Adrenal gland (tissue), 12 donors: ENCODE results near the gene PAMR1. TPM values are rescaled to one million over a fixed set of nuclear protein-coding genes. Genes with fewer than 3 reads are reported as not detected.

ENCODE experiments used
- DNase-seq, 7 donors: peaks; one replicate each; pipeline ENCODE4 v3.0.0-alpha.2; 2019 to 2020
- H3K27ac ChIP-seq, 5 donors: fragments of 200-600 bp; sonication (generic) in 4 of 5; 1 replicate in 3 of 5; 2 replicates in 2 of 5; pipeline versions ENCODE4 v1.5.1 to v1.8.0; 2016 to 2020; ENCODE audit warnings: mild to moderate bottlenecking in 1 of 5
- H3K27me3 ChIP-seq: fragments of 200-600 bp; 2 replicates; pipeline ENCODE4 v1.8.0; 2021
- H3K36me3 ChIP-seq, 2 donors: fragments of 200-600 bp; replicated peaks in 1 of 2; 1 replicate in 1 of 2; 2 replicates in 1 of 2; pipeline versions ENCODE4 v1.5.1 to v1.8.0; 2018 to 2022
- H3K4me1 ChIP-seq, 2 donors: fragments of 200-600 bp; replicated peaks in 1 of 2; 1 replicate in 1 of 2; 2 replicates in 1 of 2; pipeline versions ENCODE4 v1.5.1 to v1.8.0; 2018 to 2021
- H3K4me3 ChIP-seq, 4 donors: fragments of 200-600 bp; sonication (generic) in 3 of 4; one replicate each; pipeline ENCODE4 v1.5.1; 2016 to 2018
- H3K9me3 ChIP-seq, 3 donors: fragments of 200-600 bp; sonication (generic) in 1 of 3; replicated peaks in 1 of 3; 1 replicate in 2 of 3; 2 replicates in 1 of 3; pipeline versions ENCODE4 v1.5.1 to v1.8.0; 2016 to 2021
- POLR2A ChIP-seq, 2 donors: fragments of 450-650 bp; IDR thresholded peaks; one replicate each; pipeline ENCODE4 v1.6.1; 2017; ENCODE audit warnings: antibody characterized with exemption in 2 of 2, mild to moderate bottlenecking in 2 of 2, moderate library complexity in 1 of 2
- WGBS, 4 donors: extraction: QIAGEN DNeasy Blood & Tissue Kit in 2 of 4; methylation state at CpG; one replicate each; pipeline versions ENCODE4 v1.1.5 to v1.1.7; 2013 to 2017; 5-methylcytosine and 5-hydroxymethylcytosine counted together
- intact Hi-C, 2 donors: fragments of 100-400 bp; cut with DNase I; formaldehyde crosslinking; loops; one replicate each; pipeline versions ENCODE4 v1.14.1 to v1.15.0; 2022 to 2023
- polyA plus RNA-seq, 3 donors: library from polyadenylated mRNA; stranded (reverse); fragments of 200-250 nt in 2 of 3; fragments of 350-450 nt in 1 of 3; fragmentation: Illumina TruSeq in 1 of 3; extraction: RNeasy Lipid Tissue Mini Kit (QIAGEN cat#74804) in 1 of 3; gene quantifications; one replicate each; pipeline ENCODE4 v1.2.3, GENCODE V29; 2013 to 2014
- total RNA-seq, 9 donors: library from RNA; depleted of rRNA in 4 of 9; stranded (reverse); fragments of >200 nt in 4 of 9; fragments of 120-200 nt in 1 of 9; fragmentation: NEBNext Ultra II Directional in 1 of 9; extraction: Animal tissue kit (Norgen Biotek cat#: 25700) in 1 of 9; gene quantifications; one replicate each; pipeline versions ENCODE4 v1.1.0 to v1.2.4, GENCODE V29; 2013 to 2023
- TF ChIP-seq, protein P1 (sequence below), 6 experiments: fragments of 450-650 bp in 4 of 6; fragments of 200-600 bp in 2 of 6; sonication (generic) in 1 of 6; IDR thresholded peaks; 1 replicate in 5 of 6; 2 replicates in 1 of 6; pipeline versions ENCODE4 v1.5.1 to v1.8.0; 2016 to 2021; ENCODE audit warnings: antibody characterized with exemption in 6 of 6, mild to moderate bottlenecking in 2 of 6, moderate library complexity in 1 of 6
- donor health status: healthy with polysubstance abuse.
- donor health status: Bipolar disorder and iron deficiency.
- donor health status: DM: yes; HTN: yes; CAD: no.
- donor health status: DM: no; HTN: no; CAD: no.
- donor health status: DM: no; HTN: no; CAD: no.
- donor health status: DM: yes; HTN: yes; CAD: no.

Gene PAMR1
- total and polyA plus RNA-seq, 12 donors = 4.3 to 25.7 (median 11.2) TPM

- WGBS, 4 donors = 87 to 92% (median 88%) methylated on average over 4 of the region's 4 CpGs
- TF ChIP-seq, protein P1, sequence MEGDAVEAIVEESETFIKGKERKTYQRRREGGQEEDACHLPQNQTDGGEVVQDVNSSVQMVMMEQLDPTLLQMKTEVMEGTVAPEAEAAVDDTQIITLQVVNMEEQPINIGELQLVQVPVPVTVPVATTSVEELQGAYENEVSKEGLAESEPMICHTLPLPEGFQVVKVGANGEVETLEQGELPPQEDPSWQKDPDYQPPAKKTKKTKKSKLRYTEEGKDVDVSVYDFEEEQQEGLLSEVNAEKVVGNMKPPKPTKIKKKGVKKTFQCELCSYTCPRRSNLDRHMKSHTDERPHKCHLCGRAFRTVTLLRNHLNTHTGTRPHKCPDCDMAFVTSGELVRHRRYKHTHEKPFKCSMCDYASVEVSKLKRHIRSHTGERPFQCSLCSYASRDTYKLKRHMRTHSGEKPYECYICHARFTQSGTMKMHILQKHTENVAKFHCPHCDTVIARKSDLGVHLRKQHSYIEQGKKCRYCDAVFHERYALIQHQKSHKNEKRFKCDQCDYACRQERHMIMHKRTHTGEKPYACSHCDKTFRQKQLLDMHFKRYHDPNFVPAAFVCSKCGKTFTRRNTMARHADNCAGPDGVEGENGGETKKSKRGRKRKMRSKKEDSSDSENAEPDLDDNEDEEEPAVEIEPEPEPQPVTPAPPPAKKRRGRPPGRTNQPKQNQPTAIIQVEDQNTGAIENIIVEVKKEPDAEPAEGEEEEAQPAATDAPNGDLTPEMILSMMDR (IDR thresholded peaks at IDR 0.05) = no peak
- no peak for TF ChIP-seq POLR2A (IDR thresholded peaks at IDR 0.05)
- no peaks in the 10 kb centered on the region for H3K9me3 ChIP-seq
- DNase-seq = no peak
- no peaks in the 10 kb centered on the region for H3K27me3 ChIP-seq
- H3K36me3 ChIP-seq = no peaks in the 10 kb centered on the region
- intact Hi-C loops = no loop called here
- H3K4me1 ChIP-seq = peaks cover 0 to 28% of the 10 kb centered on the region in 2 donors
- H3K27ac ChIP-seq = no peak overlapping the region
- no peak overlapping the region for H3K4me3 ChIP-seq
Measured at GRCh38 chr11:35543481-35543880, 18.1 kb upstream of the PAMR1 start.

GRCh38 chr11:35541621-35542375 is 16.4 kb upstream of the PAMR1 start:
- 17 to 25% (median 22%) methylated on average over 4 of the region's 4 CpGs for WGBS, 4 donors
- Histone ChIP-seq H3K4me1 (peaks cover 0 to 28% of the 10 kb centered on the region in 2 donors), H3K27me3 (no peaks in the 10 kb centered on the region), H3K4me3 (no peak overlapping the region), H3K9me3 (no peaks in the 10 kb centered on the region), H3K27ac (peak overlapping the region in 4 of 5 donors; percentile 33 to 78 (median 70)), H3K36me3 (no peaks in the 10 kb centered on the region)
- DNase-seq = peak; percentile 62 to 91 (median 81)
- TF ChIP-seq, protein P1 (IDR thresholded peaks at IDR 0.05) = no peak
- TF ChIP-seq POLR2A (IDR thresholded peaks at IDR 0.05) = no peak
- intact Hi-C loops = no loop called here

DNA sequence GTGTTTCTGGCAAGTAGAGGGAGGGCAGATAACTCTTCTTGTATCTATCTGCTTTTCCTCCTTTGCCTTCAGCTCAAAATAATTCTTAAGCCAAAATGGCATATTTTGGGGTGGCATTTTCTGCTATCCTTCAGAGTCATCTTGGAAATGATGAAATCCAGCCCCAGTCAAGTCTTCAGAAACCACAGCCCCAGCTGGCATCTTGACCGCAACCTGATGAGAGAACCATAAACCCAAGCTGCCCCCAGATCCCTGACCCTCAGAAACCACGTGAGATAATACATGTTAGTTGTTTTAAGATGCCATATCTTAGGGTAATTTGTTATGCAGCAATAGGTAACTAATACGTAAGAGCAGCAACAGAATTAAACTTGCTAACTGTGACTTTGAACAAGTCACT is 15.1 kb upstream of the PAMR1 start:
- Histone ChIP-seq H3K27ac (peak overlapping the region in 2 of 5 donors; percentile 17 to 35), H3K27me3 (no peaks in the 10 kb centered on the region), H3K36me3 (no peaks in the 10 kb centered on the region), H3K4me3 (no peak overlapping the region), H3K4me1 (peaks cover 0 to 28% of the 10 kb centered on the region in 2 donors), H3K9me3 (no peaks in the 10 kb centered on the region)
- TF ChIP-seq, protein P1 (IDR thresholded peaks at IDR 0.05) = no peak
- no peak for TF ChIP-seq POLR2A (IDR thresholded peaks at IDR 0.05)
- 67 to 94% (median 81%) methylated on average over 3 of the region's 3 CpGs for WGBS, 4 donors
- DNase-seq = no peak
- intact Hi-C loops = no loop called here

- Histone ChIP-seq H3K36me3 (no peaks in the 10 kb centered on the region), H3K27me3 (no peaks in the 10 kb centered on the region), H3K4me3 (no peak overlapping the region), H3K9me3 (no peaks in the 10 kb centered on the region), H3K4me1 (peaks cover 0 to 28% of the 10 kb centered on the region in 2 donors), H3K27ac (peak overlapping the region in 2 of 5 donors; percentile 35 to 68)
- intact Hi-C loops = no loop called here
- DNase-seq = peak; percentile 27 to 85 (median 46)
- TF ChIP-seq POLR2A (IDR thresholded peaks at IDR 0.05) = no peak
- TF ChIP-seq, protein P1 (IDR thresholded peaks at IDR 0.05) = no peak
- WGBS, 4 donors = 65 to 74% (median 69%) methylated on average over 7 of the region's 7 CpGs
Measured at GRCh38 chr11:35539781-35540281, 14.4 kb upstream of the PAMR1 start.
